HG02840 (cell line): ENCODE data around the gene HOXB3.

Experiments used
- ATAC-seq: cut with Tn5 transposase; IDR thresholded peaks from one replicate; pipeline ENCODE4 v1.9.1; 2021; ENCODE audit warnings: mild to moderate bottlenecking, moderate library complexity, moderate number of reproducible peaks; ENCODE audit not compliant: unreplicated experiment, low FRiP score

HOXB3 gene

DNA sequence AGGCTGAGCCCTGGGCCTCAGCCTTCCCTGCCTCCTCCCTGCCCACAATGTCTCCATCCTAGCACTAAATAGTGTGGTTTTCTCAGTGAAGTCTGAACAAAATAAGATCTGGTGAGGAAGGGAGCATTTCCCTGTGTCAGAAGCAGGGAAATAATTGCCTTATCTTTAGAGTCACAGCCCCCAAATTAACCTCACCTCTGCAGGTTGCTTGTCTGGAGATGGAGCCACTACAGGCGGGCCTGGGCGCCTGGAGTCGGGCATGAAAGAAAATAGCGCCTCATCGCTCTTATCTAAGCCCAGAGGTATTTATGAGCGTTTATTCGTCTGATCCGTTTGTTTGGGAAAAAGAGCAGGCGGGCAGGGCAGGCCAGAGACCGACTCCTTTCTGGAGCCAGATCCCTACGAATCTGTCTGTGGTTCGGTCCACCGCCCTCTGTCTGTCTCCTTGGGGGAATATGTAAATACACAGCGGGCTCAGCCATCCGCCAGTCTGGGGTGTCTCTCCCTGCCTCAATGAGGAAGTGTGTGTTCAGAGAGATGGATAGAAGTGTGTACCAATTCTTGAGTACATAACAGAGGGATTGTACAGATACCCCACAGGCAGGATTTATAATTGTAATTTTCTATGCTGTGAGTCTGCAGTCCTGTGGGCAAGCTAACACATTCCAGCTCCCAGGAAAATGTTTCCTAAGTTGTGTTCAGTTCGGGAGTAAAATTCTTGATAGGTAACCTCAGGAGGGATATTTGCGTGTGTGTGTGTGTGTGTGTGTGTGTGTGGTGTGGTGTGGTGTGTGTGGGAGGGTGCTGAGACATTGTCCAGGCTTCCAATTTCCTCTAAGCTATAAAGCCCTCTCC is 10.4 kb upstream of the HOXB3 start:
- no peak for ATAC-seq

DNA sequence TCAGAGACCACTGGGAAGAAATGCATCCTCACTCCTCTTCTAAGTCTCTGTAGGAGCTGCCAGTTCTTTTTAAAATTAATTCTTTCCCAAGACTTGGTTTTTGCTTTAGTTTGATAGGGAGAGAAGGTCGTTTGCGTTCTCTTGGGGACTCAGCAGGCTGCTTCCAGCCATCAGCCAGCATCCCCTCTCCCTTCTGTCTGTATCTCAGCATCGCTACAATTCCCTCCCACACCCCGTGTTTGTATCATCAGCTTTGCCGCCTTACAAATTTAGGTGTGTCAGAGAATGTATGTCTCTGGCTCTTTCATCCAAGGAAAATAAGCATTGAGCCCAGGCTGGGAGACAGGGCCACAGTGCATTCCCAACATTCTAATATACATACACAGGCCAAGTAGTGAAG is 9.3 kb upstream of the HOXB3 start:
- ATAC-seq = no peak

GRCh38 chr17:48598736-48599135 is 8.7 kb upstream of the HOXB3 start:
- no peak for ATAC-seq

GRCh38 chr17:48597778-48598631 is 8.0 kb upstream of the HOXB3 start:
- ATAC-seq = no peak

DNA sequence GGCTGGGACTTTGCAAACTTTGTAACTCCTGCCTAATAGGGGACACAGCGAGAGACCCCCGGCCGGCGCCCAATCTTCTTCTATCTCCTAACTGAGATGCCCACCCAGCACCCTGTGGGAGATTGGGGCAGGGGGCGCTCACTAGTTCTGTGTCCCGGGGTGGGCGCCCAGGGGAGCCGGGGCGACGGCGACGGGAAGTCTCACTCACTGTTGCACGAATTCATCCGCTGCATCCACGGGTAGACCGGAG is 7.4 kb upstream of the HOXB3 start:
- ATAC-seq = no peak

DNA sequence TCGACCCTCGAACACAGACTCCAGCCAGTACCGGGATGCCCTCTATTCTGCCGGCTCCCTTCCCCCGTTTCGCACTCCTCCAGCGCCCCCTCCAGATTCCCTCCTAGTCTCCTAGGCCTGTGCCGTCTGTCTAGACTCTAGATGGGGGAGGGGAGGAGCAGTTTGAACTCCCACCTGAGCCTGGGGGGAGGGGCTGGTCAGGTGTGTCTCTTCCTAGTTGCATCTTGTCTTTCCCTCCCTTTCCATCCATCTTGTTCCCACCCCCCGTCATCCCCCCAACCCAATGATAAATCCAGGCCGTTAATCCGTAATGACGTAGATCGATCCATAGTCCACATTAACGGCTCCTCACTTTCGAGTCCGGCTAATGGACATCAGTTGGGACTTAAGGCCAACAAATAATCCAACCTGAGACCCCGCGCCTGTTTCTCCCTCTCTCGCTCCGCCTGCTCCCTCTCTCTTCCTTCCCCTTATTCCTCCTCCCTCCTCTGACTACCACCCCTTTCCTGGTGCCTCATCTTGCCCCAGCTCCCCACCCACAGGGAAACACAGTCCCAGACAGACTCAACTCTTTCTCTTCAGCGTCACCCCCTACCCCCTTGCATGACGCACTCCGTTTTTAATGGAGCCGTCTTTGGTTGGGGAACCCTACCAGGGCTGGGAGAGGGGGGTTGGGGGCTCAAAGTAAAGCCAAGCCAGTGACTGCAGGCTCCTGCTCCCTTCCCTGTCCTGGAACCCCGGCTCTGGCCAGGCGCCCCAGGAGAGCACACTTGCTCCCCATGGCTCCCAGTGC is 6.9 kb upstream of the HOXB3 start:
- no peak for ATAC-seq

DNA sequence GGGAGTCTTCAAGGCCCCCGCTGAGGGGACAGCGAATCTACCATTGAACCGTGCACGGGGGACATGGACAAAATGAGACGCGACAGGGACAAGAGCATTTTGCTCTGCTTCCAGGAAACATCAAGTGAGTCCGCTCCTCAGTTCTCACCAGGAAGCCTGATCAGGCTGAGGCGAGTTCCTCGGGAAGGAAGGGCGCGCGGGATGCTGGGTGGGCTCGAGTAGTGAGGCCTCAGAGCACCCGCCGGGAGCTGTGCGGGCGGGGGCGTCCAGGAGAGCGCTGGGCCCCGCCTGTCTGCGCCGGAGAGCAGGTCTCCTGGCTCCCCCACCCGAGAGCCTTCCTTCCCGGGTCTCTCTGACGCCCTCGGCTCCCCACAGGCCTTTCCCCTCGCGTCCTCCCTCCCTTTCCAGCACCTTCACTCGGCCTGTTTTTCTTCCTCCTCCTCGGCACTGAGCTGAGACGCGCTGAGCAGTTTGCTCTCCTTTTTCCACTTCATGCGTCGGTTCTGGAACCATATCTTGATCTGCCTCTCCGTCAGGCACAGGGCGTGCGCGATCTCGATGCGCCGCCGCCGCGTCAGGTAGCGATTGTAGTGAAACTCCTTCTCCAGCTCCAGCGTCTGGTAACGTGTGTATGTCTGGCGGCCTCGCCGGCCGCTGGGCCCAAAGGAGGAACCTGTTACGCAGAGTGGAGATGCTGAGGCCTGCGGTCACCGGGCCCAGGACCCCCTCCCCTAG is 6.1 kb upstream of the HOXB3 start:
- no peak for ATAC-seq

DNA sequence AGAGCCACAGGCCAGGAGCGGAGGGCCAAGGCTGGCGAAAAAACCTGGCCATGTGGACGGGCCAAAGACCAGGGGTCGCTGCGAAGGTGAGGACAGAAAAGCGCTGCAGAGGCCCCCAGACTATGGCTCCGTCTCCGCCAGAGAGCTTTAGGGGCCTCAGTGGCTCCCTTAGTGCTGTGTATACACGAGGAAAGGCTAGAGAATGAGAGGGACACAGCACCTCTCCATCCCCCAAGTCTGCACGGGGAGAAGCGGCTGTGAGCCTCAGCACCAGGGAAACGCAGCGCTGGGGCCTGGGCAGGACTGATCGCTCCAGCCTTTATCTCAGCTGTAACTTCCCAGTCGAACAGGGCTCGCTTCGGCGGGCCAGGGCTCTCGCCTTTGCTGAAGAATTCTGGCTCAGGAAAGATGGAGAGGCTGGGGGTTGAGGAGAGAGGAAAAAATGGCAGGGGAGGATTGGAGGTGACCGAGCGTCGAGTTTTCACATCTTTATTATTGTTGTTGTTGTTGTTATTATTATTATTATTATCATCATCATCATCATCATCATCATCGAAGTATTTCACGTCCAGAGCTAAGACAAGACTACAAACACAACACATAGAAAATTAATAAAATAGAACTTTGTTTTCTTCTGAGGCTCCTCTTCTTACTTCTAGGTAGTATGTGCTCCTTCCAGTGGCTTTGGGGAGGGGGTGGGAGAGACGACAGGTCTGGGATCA is 5.4 kb upstream of the HOXB3 start:
- ATAC-seq = no peak

GRCh38 chr17:48594538-48595277 is 4.7 kb upstream of the HOXB3 start:
- no peak for ATAC-seq

DNA sequence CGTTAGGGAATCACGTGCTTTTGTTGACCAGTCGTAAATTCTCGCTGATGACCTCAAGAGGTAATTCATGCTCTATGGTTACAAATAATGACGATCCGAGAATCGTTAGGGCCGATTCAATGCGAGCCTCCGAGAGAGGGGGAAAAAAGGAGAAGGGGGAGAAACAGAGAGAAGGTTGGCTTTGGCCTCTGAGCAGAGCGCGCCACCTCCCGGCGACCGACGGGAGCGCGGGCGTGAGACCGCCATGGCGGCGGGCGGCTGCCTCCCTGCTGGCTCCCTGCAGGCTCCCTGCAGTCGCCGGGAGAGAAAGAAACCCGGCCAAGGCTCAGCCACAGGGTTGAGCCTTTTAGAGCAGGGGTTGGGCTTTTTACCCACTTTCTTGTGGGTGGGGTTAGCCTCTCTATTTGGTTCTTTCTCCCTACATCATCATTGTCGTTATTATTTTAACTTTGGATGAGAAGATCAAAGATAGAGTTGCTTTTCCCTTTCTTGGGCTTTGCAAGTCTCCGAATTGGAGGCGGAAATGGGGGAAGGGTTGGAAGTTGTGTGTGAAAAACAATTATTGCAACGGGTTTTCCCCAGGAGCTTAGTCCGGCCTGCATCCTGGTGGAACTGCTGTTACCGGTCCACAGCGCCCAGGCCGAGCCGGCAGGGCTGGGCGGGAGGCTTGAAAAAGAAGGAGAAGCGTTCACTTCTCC is 3.9 kb upstream of the HOXB3 start:
- no peak for ATAC-seq

DNA sequence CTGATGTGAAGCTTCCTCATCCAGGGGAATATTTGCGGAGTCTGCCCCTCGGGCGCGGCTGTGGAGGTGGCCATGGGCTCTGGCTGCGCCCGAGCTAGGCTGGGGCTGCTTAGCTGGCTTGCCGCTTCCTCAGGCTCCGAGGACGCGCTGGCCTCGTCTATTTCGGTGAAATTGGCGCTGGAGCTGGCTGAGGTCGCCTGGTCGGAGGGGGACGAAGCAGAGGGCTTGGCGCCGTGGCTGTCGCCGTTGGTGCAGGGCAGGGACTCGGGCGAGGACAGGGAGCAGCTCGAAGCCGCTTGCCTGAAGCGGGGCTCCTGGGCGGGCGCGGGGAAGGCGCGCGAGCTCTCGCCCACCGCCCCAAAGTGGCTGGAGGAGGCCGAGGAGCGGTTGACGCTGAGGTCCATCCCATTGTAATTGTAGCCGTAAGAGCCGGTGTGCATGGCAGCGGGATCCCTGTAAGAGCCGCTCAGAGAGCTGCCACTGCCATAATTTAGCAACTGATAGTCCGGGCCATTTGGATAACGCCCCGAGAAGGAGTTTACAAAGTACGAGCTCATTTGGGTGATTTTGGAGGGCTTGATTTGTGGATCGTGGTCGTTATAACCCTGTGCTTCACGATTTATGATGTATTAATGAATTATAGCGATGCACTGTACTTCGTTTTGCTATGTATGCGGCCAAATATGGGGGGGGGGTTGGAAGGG is 3.2 kb upstream of the HOXB3 start, which contains the start of gene HOXB5:
Gene HOXB5, minus strand, starts transcription at position 654 of the 704 bp plus-strand sequence. Its CDS starts 97 bp downstream, at position 557.
- no peak for ATAC-seq

DNA sequence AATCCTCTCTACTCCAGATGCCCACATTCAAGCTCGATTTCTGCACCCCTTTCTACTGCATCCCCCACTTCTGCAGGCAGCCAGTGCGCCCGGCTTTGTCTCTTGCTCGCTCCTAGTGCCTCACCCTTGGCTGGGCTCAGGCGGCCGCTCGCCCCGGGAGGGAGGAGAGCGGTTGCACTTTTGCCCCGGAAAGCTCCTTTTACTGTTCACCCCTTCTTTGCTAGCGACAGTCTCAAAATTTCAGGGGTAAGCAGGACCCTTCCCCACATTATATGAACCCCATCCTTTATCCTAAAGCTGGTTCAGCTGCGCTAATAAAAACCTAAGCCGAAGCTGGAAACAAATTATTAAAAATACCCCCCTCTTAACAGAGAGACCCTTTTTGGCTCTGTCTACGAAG is 2.5 kb upstream of the HOXB3 start:
- no peak for ATAC-seq

DNA sequence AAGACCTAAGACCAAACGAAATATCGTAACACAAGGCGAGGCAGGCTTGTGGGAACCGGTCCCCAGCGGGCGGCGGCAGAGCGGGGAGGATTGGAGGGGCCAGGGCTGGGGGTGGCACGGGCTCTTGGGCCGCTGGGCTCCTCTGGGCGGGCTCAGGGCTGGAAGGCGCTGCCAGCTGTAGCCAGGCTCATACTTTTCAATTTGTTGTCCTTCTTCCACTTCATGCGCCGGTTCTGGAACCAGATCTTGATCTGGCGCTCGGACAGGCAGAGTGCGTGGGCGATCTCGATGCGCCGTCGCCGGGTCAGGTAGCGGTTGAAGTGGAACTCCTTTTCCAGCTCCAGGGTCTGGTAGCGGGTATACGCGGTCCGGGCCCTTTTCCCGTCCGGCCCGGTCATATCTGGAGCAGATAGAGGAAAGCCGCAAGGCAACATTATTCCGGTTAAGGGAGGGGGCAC is 2.0 kb upstream of the HOXB3 start:
- ATAC-seq = no peak

DNA sequence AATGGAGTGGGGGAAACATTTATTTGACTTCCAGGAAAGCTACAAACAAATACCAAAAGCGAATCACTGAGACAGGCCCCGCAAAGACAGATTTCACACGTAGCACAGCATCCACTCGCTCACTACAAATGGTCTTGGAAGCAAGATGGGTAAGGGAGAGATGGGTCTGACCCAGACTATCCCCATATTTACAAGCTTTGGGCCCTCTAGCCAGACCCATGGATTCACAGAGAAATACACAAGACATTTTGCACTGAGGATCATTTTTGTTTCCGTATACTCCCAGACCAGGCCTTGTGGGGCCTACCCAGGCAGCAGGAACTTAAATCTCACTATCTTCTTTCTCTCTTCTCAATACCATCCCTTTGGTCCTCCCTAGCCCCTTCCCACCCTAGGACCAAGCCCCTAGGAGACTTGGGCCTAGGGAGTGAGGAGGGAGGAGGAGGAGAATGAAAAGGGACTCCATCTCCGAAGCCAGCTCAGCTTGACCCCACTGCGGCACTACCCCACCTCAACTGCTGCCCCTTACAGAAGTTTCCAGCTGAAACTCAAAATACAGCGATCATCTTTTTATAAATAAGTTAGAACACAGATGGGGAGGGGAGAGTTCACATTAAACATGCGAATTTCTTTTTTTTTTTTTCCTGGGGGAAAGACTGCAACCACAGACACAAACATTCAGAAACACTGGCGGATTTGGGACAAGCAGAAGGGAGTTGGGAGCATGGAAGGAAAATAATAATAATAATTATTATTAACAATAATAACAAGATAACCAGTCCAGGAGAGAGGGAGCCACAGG is 1.4 kb upstream of the HOXB3 start:
- ATAC-seq = no peak

- no peak for ATAC-seq
Measured at GRCh38 chr17:48590607-48591161, 643 bp upstream of the HOXB3 start.

- ATAC-seq = no peak
Measured at GRCh38 chr17:48589060-48589830, 796 bp downstream of the HOXB3 start.
